PFSK-1 (cell line): ENCODE data around the gene SLC9A9.

ENCODE experiments used
- FOXP2 ChIP-seq: optimal IDR thresholded peaks from 2 replicates; pipeline ENCODE3; 2011; ENCODE audit warnings: borderline replicate concordance, control low read depth, inconsistent platforms; ENCODE audit not compliant: insufficient read depth; ENCODE audit errors: extremely low read length, extremely low read depth
- POLR2AphosphoS5 ChIP-seq: IDR thresholded peaks from 2 replicates; pipeline ENCODE4 v1.6.1; 2012; ENCODE audit warnings: low read depth, mild to moderate bottlenecking, control low read depth, low read length, moderate library complexity
- REST ChIP-seq, 2 experiments: IDR thresholded peaks; 2 replicates each; pipeline versions ENCODE4 v1.6.1 to v1.8.0; 2011 to 2012; ENCODE audit warnings: low read depth in 2 of 2, low read length in 2 of 2, control low read depth in 1 of 2, inconsistent platforms in 1 of 2, mild to moderate bottlenecking in 1 of 2, moderate library complexity in 1 of 2; ENCODE audit not compliant: insufficient read depth in 1 of 2
- SIN3A ChIP-seq: IDR thresholded peaks from 2 replicates; pipeline ENCODE4 v1.6.1; 2012; ENCODE audit warnings: mild to moderate bottlenecking, low read length, moderate library complexity, borderline replicate concordance; ENCODE audit not compliant: insufficient read depth
- TAF1 ChIP-seq: IDR thresholded peaks from 2 replicates; pipeline ENCODE4 v1.6.1; 2012; ENCODE audit warnings: low read length, control low read depth, borderline replicate concordance; ENCODE audit not compliant: insufficient read depth

Gene SLC9A9

GRCh38 chr3:143228405-143228804, 619.9 kb downstream of the SLC9A9 start:
- TF ChIP-seq SIN3A (no peak), POLR2AphosphoS5 (no peak), REST (IDR thresholded peaks at IDR 0.05; ENCODE audit: insufficient read depth in 1 of 2, low read depth in 2 of 2, low read length in 2 of 2) (no peak), TAF1 (no peak), FOXP2 (no peak)

GRCh38 chr3:143226678-143227291, 621.5 kb downstream of the SLC9A9 start:
- no peak for TF ChIP-seq TAF1
- no peak for TF ChIP-seq SIN3A
- no peak for TF ChIP-seq FOXP2
- TF ChIP-seq POLR2AphosphoS5 = no peak
- TF ChIP-seq REST (IDR thresholded peaks at IDR 0.05; ENCODE audit: insufficient read depth in 1 of 2, low read depth in 2 of 2, low read length in 2 of 2) = no peak

- no peak for TF ChIP-seq REST (IDR thresholded peaks at IDR 0.05; ENCODE audit: insufficient read depth in 1 of 2, low read depth in 2 of 2, low read length in 2 of 2)
- TF ChIP-seq TAF1 = no peak
- TF ChIP-seq SIN3A = no peak
Measured at GRCh38 chr3:143224716-143225115, 623.6 kb downstream of the SLC9A9 start.

- TF ChIP-seq FOXP2 (no peak), POLR2AphosphoS5 (no peak), TAF1 (no peak), REST (IDR thresholded peaks at IDR 0.05; ENCODE audit: insufficient read depth in 1 of 2, low read depth in 2 of 2, low read length in 2 of 2) (no peak), SIN3A (no peak)
Measured at GRCh38 chr3:143222981-143223380, 625.3 kb downstream of the SLC9A9 start.

GRCh38 chr3:143222505-143222904, 625.8 kb downstream of the SLC9A9 start:
- TF ChIP-seq FOXP2 (no peak), SIN3A (no peak), POLR2AphosphoS5 (no peak), TAF1 (no peak), REST (IDR thresholded peaks at IDR 0.05; ENCODE audit: insufficient read depth in 1 of 2, low read depth in 2 of 2, low read length in 2 of 2) (no peak)
